K562 (cell line): ENCODE data around the gene CD72. TPM values are rescaled to one million over a fixed set of nuclear protein-coding genes. Genes with fewer than 3 reads are reported as not detected.

Source experiments
- CTCF ChIP-seq, 3 experiments: IDR thresholded peaks in 2 of 3; conservative IDR thresholded peaks in 1 of 3; 2 replicates each; pipeline ENCODE4 v1.5.1; 2011 to 2012; ENCODE audit warnings: low read length in 3 of 3, mild to moderate bottlenecking in 3 of 3, control low read depth in 2 of 3, improper control_type of control experiment in 1 of 3, inconsistent platforms in 1 of 3, low read depth in 1 of 3, mixed read lengths in 1 of 3, moderate library complexity in 1 of 3; ENCODE audit not compliant: insufficient read depth in 2 of 3
- ETS1 ChIP-seq: conservative IDR thresholded peaks from 2 replicates; pipeline ENCODE4 v1.6.1; 2011; ENCODE audit warnings: low read depth, mild to moderate bottlenecking, low read length; ENCODE audit not compliant: control insufficient read depth
- ETV5 ChIP-seq: sonication (generic); formaldehyde crosslinking; IDR thresholded peaks from 2 replicates; pipeline ENCODE4 v1.4.0; 2020; ENCODE audit warnings: low read depth, mild to moderate bottlenecking, missing genetic modification reagents
- HEY1 ChIP-seq: fragments of 250-450 bp; sonication (Bioruptor Pico); IDR thresholded peaks from 2 replicates; pipeline ENCODE4 v1.5.0; 2020; ENCODE audit warnings: mild to moderate bottlenecking, moderate library complexity, borderline replicate concordance
- OTX1 ChIP-seq: fragments of 450-650 bp; formaldehyde crosslinking; IDR thresholded peaks from 2 replicates; pipeline ENCODE4 v1.4.0; 2022; ENCODE audit warnings: mild to moderate bottlenecking
- SFPQ ChIP-seq: fragments of 200-400 bp; formaldehyde crosslinking; IDR thresholded peaks from 2 replicates; pipeline ENCODE4 v1.6.1; 2017; ENCODE audit warnings: mild to moderate bottlenecking, low read depth, low read length, moderate library complexity
- SNAPC5 ChIP-seq: fragments of 250-450 bp; sonication (Bioruptor Pico); IDR thresholded peaks from 2 replicates; pipeline ENCODE4 v1.8.0; 2021; ENCODE audit warnings: moderate library complexity, mild to moderate bottlenecking, inconsistent platforms
- TBL1XR1 ChIP-seq, 2 experiments: IDR thresholded peaks; 2 replicates each; pipeline ENCODE4 v1.6.1; 2012; ENCODE audit warnings: improper control_type of control experiment in 2 of 2, low read length in 2 of 2, mild to moderate bottlenecking in 1 of 2
- TCFL5 ChIP-seq: fragments of 250-450 bp; sonication (Bioruptor Pico); conservative IDR thresholded peaks from 2 replicates; pipeline ENCODE4 v1.6.1; 2021; ENCODE audit warnings: mild to moderate bottlenecking, moderate library complexity, matching md5 sums
- THAP7 ChIP-seq: fragments of 250-450 bp; sonication (Bioruptor Pico); IDR thresholded peaks from 2 replicates; pipeline ENCODE4 v1.5.0; 2021
- XRCC4 ChIP-seq: IDR thresholded peaks from one replicate; pipeline ENCODE4 v1.6.1; 2011; ENCODE audit not compliant: insufficient read depth, insufficient read length; ENCODE audit errors: extremely low read depth
- ZFPM2 ChIP-seq: fragments of 250-450 bp; sonication (Bioruptor Pico); IDR thresholded peaks from 2 replicates; pipeline ENCODE4 v1.5.1; 2022; ENCODE audit warnings: mild to moderate bottlenecking
- ZNF518B ChIP-seq: fragments of 250-450 bp; sonication (Bioruptor Pico); IDR thresholded peaks from 2 replicates; pipeline ENCODE4 v1.5.0; 2021; ENCODE audit warnings: mild to moderate bottlenecking, moderate library complexity
- ZNF584 ChIP-seq: fragments of 200-800 bp; sonication (Bioruptor generic); IDR thresholded peaks from 2 replicates; pipeline ENCODE4 v1.6.1; 2016; ENCODE audit warnings: low read depth, mild to moderate bottlenecking, missing genetic modification characterization, missing compliant biosample characterization
- ZNF766 ChIP-seq: fragments of 200-800 bp; sonication (Bioruptor generic); conservative IDR thresholded peaks from 2 replicates; pipeline ENCODE4 v1.6.1; 2016; ENCODE audit warnings: missing genetic modification characterization, missing compliant biosample characterization
- polyA plus RNA-seq, 8 experiments: library from polyadenylated mRNA; depleted of rRNA in 4 of 8; stranded (reverse) in 5 of 8; unstranded in 3 of 8; fragments of >200 nt; fragmentation: Nextera tagmentation in 2 of 8; fragmentation: Illumina TruSeq in 1 of 8; extraction: Ambion mirVana in 2 of 8; extraction: Trizol in 1 of 8; gene quantifications; 2 replicates each; pipeline versions ENCODE4 v1.2.1 to v1.2.3, GENCODE V29; 2011 to 2014; ENCODE audit warnings: inconsistent platforms in 1 of 8, missing spikeins in 1 of 8
- total RNA-seq, 7 experiments: library from RNA; depleted of rRNA in 6 of 7; stranded (reverse); fragments of >200 nt in 6 of 7; fragmentation: Illumina TruSeq in 2 of 7; extraction: Trizol in 2 of 7; gene quantifications; 2 replicates each; pipeline versions ENCODE4 v1.2.1 to v1.2.3, GENCODE V29; 2011 to 2021; ENCODE audit warnings: low replicate concordance in 1 of 7

The CD72 gene
- total and polyA plus RNA-seq, 9 of the 15 experiments (the other 6 are each of a cell fraction or from before 2014, with no cell fraction given), result 0.11 to 0.78 (median 0.27) TPM; not detected in 1

- TF ChIP-seq SFPQ (no peak), SNAPC5 (CRISPR knock-in tag) (no peak), THAP7 (CRISPR knock-in tag) (no peak), ZNF766 (no peak), ETS1 (no peak), ETV5 (peak; percentile 80; the same call in 1 of the 2 replicates), TCFL5 (CRISPR knock-in tag) (no peak), TBL1XR1 (IDR thresholded peaks at IDR 0.05; ENCODE audit: low read length in 2 of 2) (no peak), ZFPM2 (CRISPR knock-in tag) (no peak), XRCC4 (no peak), ZNF584 (CRISPR knock-in tag) (no peak), HEY1 (no peak), OTX1 (CRISPR knock-in tag) (no peak), ZNF518B (CRISPR knock-in tag) (no peak), CTCF (IDR thresholded peaks at IDR 0.05 in 2 of 3, conservative IDR thresholded peaks at IDR 0.05 in 1 of 3; ENCODE audit: insufficient read depth in 2 of 3, low read depth in 1 of 3, low read length in 3 of 3) (peak; percentile 41 to 49 (median 44); a peak in 4 of 6 replicates)
These were observed 46.6 kb upstream of the CD72 start, which contains the start of gene ARHGEF39 (continued) for GRCh38 chr9:35664531-35665470.
